GM23338 (cell line): ENCODE data around the gene XPR1.

Experiments used
- CREB1 ChIP-seq: fragments of 250-450 bp; sonication (Bioruptor Pico); IDR thresholded peaks from 2 replicates; pipeline ENCODE4 v1.5.0; 2020; ENCODE audit warnings: low read depth, mild to moderate bottlenecking, moderate library complexity
- EZH2 ChIP-seq: fragments of 200-600 bp; sonication (generic); IDR thresholded peaks from one replicate; pipeline ENCODE4 v1.8.0; 2017; ENCODE audit warnings: antibody characterized with exemption, mild to moderate bottlenecking, low read depth; ENCODE audit not compliant: unreplicated experiment
- EZH2phosphoT487 ChIP-seq: fragments of 200-600 bp; sonication (generic); IDR thresholded peaks from one replicate; pipeline ENCODE4 v1.8.1; 2018; ENCODE audit warnings: antibody characterized with exemption; ENCODE audit not compliant: unreplicated experiment
- JUNB ChIP-seq: IDR thresholded peaks from one replicate; pipeline ENCODE4 v1.6.1; 2016; ENCODE audit warnings: antibody characterized with exemption; ENCODE audit not compliant: unreplicated experiment
- NANOG ChIP-seq: IDR thresholded peaks from 2 replicates; pipeline ENCODE4 v1.6.1; 2016; ENCODE audit warnings: antibody characterized with exemption, borderline replicate concordance
- POLR2AphosphoS5 ChIP-seq: IDR thresholded peaks from 2 replicates; pipeline ENCODE4 v1.6.1; 2016; ENCODE audit warnings: antibody characterized with exemption, low read depth
- STAT1 ChIP-seq: IDR thresholded peaks from one replicate; pipeline ENCODE4 v1.6.1; 2016; ENCODE audit warnings: antibody characterized with exemption; ENCODE audit not compliant: unreplicated experiment
- ZNF114 ChIP-seq: fragments of 250-450 bp; sonication (Bioruptor Pico); IDR thresholded peaks from 2 replicates; pipeline ENCODE4 v1.5.0; 2020; ENCODE audit warnings: mild to moderate bottlenecking, moderate library complexity
- ZNF331 ChIP-seq: fragments of 250-450 bp; sonication (Bioruptor Pico); IDR thresholded peaks from 2 replicates; pipeline ENCODE4 v1.5.0; 2020; ENCODE audit warnings: low read depth, mild to moderate bottlenecking, moderate library complexity
- TF ChIP-seq, protein P1 (sequence below), 2 experiments: fragments of 200-600 bp in 1 of 2; sonication (generic) in 1 of 2; conservative IDR thresholded peaks; 2 replicates each; pipeline versions ENCODE4 v1.5.1 to v1.6.1; 2016 to 2017; ENCODE audit warnings: antibody characterized with exemption in 2 of 2, low read depth in 2 of 2, mild to moderate bottlenecking in 2 of 2, moderate library complexity in 1 of 2
- TF ChIP-seq, protein P2 (sequence below): IDR thresholded peaks from one replicate; pipeline ENCODE4 v1.6.1; 2018; ENCODE audit warnings: antibody characterized with exemption; ENCODE audit not compliant: unreplicated experiment
- TF ChIP-seq, protein P3 (sequence below): IDR thresholded peaks from 2 replicates; pipeline ENCODE4 v1.6.1; 2016; ENCODE audit warnings: antibody characterized with exemption
- TF ChIP-seq, protein P4 (sequence below): fragments of 250-450 bp; sonication (Bioruptor Pico); IDR thresholded peaks from 2 replicates; pipeline ENCODE4 v1.5.0; 2020; ENCODE audit warnings: mild to moderate bottlenecking, moderate library complexity

DNA sequence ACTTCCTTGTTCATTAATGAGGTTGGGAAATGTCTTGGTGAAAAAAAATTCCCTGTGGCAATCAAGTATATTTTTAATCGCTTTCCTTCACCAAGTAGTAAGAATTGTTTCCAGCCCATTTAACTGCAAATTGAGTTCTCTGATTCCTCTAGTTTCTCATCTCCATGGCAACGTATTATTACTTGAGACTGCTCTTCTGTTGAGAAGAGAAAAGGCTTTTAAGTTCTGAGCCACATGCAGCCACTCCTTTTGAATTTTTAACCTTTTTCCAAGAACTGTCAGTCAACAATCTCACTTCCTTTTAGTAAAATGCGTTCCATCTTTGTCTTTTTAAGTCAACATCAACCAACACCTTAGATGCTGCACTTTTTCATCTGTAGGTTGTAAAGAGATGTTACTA is 205.2 kb downstream of the XPR1 start:
- TF ChIP-seq, protein P1, sequence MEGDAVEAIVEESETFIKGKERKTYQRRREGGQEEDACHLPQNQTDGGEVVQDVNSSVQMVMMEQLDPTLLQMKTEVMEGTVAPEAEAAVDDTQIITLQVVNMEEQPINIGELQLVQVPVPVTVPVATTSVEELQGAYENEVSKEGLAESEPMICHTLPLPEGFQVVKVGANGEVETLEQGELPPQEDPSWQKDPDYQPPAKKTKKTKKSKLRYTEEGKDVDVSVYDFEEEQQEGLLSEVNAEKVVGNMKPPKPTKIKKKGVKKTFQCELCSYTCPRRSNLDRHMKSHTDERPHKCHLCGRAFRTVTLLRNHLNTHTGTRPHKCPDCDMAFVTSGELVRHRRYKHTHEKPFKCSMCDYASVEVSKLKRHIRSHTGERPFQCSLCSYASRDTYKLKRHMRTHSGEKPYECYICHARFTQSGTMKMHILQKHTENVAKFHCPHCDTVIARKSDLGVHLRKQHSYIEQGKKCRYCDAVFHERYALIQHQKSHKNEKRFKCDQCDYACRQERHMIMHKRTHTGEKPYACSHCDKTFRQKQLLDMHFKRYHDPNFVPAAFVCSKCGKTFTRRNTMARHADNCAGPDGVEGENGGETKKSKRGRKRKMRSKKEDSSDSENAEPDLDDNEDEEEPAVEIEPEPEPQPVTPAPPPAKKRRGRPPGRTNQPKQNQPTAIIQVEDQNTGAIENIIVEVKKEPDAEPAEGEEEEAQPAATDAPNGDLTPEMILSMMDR (conservative IDR thresholded peaks at IDR 0.05; ENCODE audit: low read depth in 2 of 2) = no peak
- TF ChIP-seq EZH2phosphoT487 = no peak
- no peak for TF ChIP-seq EZH2
- no peak for TF ChIP-seq POLR2AphosphoS5
- TF ChIP-seq, protein P2, sequence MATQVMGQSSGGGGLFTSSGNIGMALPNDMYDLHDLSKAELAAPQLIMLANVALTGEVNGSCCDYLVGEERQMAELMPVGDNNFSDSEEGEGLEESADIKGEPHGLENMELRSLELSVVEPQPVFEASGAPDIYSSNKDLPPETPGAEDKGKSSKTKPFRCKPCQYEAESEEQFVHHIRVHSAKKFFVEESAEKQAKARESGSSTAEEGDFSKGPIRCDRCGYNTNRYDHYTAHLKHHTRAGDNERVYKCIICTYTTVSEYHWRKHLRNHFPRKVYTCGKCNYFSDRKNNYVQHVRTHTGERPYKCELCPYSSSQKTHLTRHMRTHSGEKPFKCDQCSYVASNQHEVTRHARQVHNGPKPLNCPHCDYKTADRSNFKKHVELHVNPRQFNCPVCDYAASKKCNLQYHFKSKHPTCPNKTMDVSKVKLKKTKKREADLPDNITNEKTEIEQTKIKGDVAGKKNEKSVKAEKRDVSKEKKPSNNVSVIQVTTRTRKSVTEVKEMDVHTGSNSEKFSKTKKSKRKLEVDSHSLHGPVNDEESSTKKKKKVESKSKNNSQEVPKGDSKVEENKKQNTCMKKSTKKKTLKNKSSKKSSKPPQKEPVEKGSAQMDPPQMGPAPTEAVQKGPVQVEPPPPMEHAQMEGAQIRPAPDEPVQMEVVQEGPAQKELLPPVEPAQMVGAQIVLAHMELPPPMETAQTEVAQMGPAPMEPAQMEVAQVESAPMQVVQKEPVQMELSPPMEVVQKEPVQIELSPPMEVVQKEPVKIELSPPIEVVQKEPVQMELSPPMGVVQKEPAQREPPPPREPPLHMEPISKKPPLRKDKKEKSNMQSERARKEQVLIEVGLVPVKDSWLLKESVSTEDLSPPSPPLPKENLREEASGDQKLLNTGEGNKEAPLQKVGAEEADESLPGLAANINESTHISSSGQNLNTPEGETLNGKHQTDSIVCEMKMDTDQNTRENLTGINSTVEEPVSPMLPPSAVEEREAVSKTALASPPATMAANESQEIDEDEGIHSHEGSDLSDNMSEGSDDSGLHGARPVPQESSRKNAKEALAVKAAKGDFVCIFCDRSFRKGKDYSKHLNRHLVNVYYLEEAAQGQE = no peak
- TF ChIP-seq JUNB = no peak
- TF ChIP-seq, protein P3, sequence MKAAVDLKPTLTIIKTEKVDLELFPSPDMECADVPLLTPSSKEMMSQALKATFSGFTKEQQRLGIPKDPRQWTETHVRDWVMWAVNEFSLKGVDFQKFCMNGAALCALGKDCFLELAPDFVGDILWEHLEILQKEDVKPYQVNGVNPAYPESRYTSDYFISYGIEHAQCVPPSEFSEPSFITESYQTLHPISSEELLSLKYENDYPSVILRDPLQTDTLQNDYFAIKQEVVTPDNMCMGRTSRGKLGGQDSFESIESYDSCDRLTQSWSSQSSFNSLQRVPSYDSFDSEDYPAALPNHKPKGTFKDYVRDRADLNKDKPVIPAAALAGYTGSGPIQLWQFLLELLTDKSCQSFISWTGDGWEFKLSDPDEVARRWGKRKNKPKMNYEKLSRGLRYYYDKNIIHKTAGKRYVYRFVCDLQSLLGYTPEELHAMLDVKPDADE = no peak
- TF ChIP-seq CREB1 (CRISPR knock-in tag) = no peak
- no peak for TF ChIP-seq NANOG
- no peak for TF ChIP-seq STAT1
- no peak for TF ChIP-seq ZNF331
- TF ChIP-seq, protein P4, sequence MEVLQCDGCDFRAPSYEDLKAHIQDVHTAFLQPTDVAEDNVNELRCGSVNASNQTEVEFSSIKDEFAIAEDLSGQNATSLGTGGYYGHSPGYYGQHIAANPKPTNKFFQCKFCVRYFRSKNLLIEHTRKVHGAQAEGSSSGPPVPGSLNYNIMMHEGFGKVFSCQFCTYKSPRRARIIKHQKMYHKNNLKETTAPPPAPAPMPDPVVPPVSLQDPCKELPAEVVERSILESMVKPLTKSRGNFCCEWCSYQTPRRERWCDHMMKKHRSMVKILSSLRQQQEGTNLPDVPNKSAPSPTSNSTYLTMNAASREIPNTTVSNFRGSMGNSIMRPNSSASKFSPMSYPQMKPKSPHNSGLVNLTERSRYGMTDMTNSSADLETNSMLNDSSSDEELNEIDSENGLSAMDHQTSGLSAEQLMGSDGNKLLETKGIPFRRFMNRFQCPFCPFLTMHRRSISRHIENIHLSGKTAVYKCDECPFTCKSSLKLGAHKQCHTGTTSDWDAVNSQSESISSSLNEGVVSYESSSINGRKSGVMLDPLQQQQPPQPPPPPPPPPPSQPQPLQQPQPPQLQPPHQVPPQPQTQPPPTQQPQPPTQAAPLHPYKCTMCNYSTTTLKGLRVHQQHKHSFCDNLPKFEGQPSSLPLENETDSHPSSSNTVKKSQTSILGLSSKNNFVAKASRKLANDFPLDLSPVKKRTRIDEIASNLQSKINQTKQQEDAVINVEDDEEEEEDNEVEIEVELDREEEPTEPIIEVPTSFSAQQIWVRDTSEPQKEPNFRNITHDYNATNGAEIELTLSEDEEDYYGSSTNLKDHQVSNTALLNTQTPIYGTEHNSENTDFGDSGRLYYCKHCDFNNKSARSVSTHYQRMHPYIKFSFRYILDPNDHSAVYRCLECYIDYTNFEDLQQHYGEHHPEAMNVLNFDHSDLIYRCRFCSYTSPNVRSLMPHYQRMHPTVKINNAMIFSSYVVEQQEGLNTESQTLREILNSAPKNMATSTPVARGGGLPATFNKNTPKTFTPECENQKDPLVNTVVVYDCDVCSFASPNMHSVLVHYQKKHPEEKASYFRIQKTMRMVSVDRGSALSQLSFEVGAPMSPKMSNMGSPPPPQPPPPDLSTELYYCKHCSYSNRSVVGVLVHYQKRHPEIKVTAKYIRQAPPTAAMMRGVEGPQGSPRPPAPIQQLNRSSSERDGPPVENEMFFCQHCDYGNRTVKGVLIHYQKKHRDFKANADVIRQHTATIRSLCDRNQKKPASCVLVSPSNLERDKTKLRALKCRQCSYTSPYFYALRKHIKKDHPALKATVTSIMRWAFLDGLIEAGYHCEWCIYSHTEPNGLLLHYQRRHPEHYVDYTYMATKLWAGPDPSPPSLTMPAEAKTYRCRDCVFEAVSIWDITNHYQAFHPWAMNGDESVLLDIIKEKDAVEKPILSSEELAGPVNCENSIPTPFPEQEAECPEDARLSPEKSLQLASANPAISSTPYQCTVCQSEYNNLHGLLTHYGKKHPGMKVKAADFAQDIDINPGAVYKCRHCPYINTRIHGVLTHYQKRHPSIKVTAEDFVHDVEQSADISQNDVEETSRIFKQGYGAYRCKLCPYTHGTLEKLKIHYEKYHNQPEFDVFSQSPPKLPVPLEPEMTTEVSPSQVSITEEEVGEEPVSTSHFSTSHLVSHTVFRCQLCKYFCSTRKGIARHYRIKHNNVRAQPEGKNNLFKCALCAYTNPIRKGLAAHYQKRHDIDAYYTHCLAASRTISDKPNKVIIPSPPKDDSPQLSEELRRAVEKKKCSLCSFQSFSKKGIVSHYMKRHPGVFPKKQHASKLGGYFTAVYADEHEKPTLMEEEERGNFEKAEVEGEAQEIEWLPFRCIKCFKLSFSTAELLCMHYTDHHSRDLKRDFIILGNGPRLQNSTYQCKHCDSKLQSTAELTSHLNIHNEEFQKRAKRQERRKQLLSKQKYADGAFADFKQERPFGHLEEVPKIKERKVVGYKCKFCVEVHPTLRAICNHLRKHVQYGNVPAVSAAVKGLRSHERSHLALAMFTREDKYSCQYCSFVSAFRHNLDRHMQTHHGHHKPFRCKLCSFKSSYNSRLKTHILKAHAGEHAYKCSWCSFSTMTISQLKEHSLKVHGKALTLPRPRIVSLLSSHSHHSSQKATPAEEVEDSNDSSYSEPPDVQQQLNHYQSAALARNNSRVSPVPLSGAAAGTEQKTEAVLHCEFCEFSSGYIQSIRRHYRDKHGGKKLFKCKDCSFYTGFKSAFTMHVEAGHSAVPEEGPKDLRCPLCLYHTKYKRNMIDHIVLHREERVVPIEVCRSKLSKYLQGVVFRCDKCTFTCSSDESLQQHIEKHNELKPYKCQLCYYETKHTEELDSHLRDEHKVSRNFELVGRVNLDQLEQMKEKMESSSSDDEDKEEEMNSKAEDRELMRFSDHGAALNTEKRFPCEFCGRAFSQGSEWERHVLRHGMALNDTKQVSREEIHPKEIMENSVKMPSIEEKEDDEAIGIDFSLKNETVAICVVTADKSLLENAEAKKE (CRISPR knock-in tag) = no peak
- TF ChIP-seq ZNF114 (CRISPR knock-in tag) = no peak
